Measurements from ENCODE around the gene HACL1. TPM values are rescaled to one million over a fixed set of nuclear protein-coding genes. Genes with fewer than 3 reads are reported as not detected.
"Not testable (repeated sequence)": the region's sequence is repeated elsewhere in the genome, so short reads cannot be mapped to it uniquely, and the experiment has no call there.

HACL1 gene
- total and polyA plus RNA-seq, 4 experiments from 2014 or later: 36.8 to 44.4 (median 40.6) TPM

GRCh38 chr3:15630646-15631350, 29.4 kb upstream of the HACL1 start:
- peak overlapping the region in 4 of 7 donors; percentile 64 to 74 (median 65) for H3K27ac Mint-ChIP-seq
- Histone ChIP-seq H3K27me3 (ENCODE audit: insufficient read depth, low read length) (no peaks in the 10 kb centered on the region), H3K27ac (ENCODE audit: low read depth, low read length) (no peak overlapping the region), H3K9me3 (ENCODE audit: control insufficient read depth in 1 of 2, low read length in 2 of 2) (no peaks in the 10 kb centered on the region), H3K36me3 (ENCODE audit: insufficient read depth, low read length) (no peaks in the 10 kb centered on the region), H3K4me1 (ENCODE audit: insufficient read depth, low read length) (peaks cover 26% of the 10 kb centered on the region), H3K4me3 (ENCODE audit: low read length in 2 of 2) (no peak overlapping the region)
- peaks cover 13 to 46% (median 30%) of the 10 kb centered on the region in 4 donors for H3K4me1 Mint-ChIP-seq
- no peaks in the 10 kb centered on the region for H3K9me3 Mint-ChIP-seq
- intact Hi-C loops (cut with micrococcal nuclease): loop anchor here (1.0 to 5.0 kb wide), 8 partner anchors 16 to 617 kb away; no protein-coding TSS in a partner anchor
- H3K36me3 Mint-ChIP-seq: peaks cover 7 to 14% of the 10 kb centered on the region in 2 donors
- no peaks in the 10 kb centered on the region for H3K27me3 Mint-ChIP-seq
- DNase-seq: no peak
- H3K4me3 Mint-ChIP-seq: peak overlapping the region in 6 of 8 donors; percentile 21 to 82 (median 73)
- ChIA-PET POLR2A (ENCODE audit: partially characterized antibody) (interaction anchor here (1.2 to 2.5 kb wide), 4 partner anchors 16 to 182 kb away, joined by 3 to 7 read pairs (median 5); partner anchors contain the start of gene ANKRD28), CTCF (ENCODE audit: partially characterized antibody) (interaction anchor here (0.7 to 6.5 kb wide), 21 partner anchors 8 to 617 kb away, joined by 3 to 98 read pairs (median 3); partner anchors contain the start of gene ANKRD28)

GRCh38 chr3:15629860-15630597, 28.7 kb upstream of the HACL1 start:
- CTCF ChIA-PET (ENCODE audit: partially characterized antibody): interaction anchor here (0.7 to 6.5 kb wide), 23 partner anchors 9 to 618 kb away, joined by 3 to 98 read pairs (median 3); partner anchors contain the start of gene ANKRD28
- H3K4me1 Mint-ChIP-seq: peaks cover 15 to 48% (median 31%) of the 10 kb centered on the region in 4 donors
- POLR2A ChIA-PET (ENCODE audit: partially characterized antibody): interaction anchor here (1.2 to 2.5 kb wide), 4 partner anchors 17 to 183 kb away, joined by 3 to 7 read pairs (median 5); partner anchors contain the start of gene ANKRD28

GRCh38 chr3:15628967-15629366, 27.6 kb upstream of the HACL1 start:
- Histone ChIP-seq H3K27ac (ENCODE audit: low read depth, low read length) (no peak overlapping the region), H3K27me3 (ENCODE audit: insufficient read depth, low read length) (no peaks in the 10 kb centered on the region), H3K36me3 (ENCODE audit: insufficient read depth, low read length) (no peaks in the 10 kb centered on the region), H3K4me1 (ENCODE audit: insufficient read depth, low read length) (peaks cover 41% of the 10 kb centered on the region), H3K9me3 (ENCODE audit: control insufficient read depth in 1 of 2, low read length in 2 of 2) (no peaks in the 10 kb centered on the region), H3K4me3 (ENCODE audit: low read length in 2 of 2) (no peak overlapping the region)
- peaks cover 25 to 54% (median 38%) of the 10 kb centered on the region in 4 donors for H3K4me1 Mint-ChIP-seq
- no peak for DNase-seq
- H3K27me3 Mint-ChIP-seq: no peaks in the 10 kb centered on the region
- ChIA-PET POLR2A (ENCODE audit: partially characterized antibody) (no interaction called here), CTCF (ENCODE audit: partially characterized antibody) (interaction anchor here (0.9 to 6.5 kb wide), 4 partner anchors 16 to 183 kb away, joined by 3 to 98 read pairs (median 8); no protein-coding TSS in a partner anchor)
- intact Hi-C loops (cut with micrococcal nuclease): no loop called here
- H3K27ac Mint-ChIP-seq: peak overlapping the region in 1 of 7 donors; percentile 29
- H3K9me3 Mint-ChIP-seq: no peaks in the 10 kb centered on the region
- no peak overlapping the region for H3K4me3 Mint-ChIP-seq
- H3K36me3 Mint-ChIP-seq: peaks cover 11 to 13% of the 10 kb centered on the region in 2 donors

More at GRCh38 chr3:15629860-15630597, 28.7 kb upstream of the HACL1 start:
- H3K4me3 ChIP-seq (ENCODE audit: low read length in 2 of 2): no peak overlapping the region
- Mint-ChIP-seq H3K36me3 (peaks cover 7 to 13% of the 10 kb centered on the region in 2 donors), H3K9me3 (no peaks in the 10 kb centered on the region), H3K4me3 (peak overlapping the region; percentile 10 to 83 (median 73)), H3K27ac (peak overlapping the region in 6 of 7 donors; percentile 14 to 79 (median 67)), H3K27me3 (no peaks in the 10 kb centered on the region)
- H3K4me1 ChIP-seq (ENCODE audit: insufficient read depth, low read length): peaks cover 30% of the 10 kb centered on the region
- intact Hi-C loops (cut with micrococcal nuclease): loop anchor here (1.0 to 5.0 kb wide), 8 partner anchors 17 to 617 kb away; no protein-coding TSS in a partner anchor
- no peaks in the 10 kb centered on the region for H3K36me3 ChIP-seq (ENCODE audit: insufficient read depth, low read length)
- no peaks in the 10 kb centered on the region for H3K27me3 ChIP-seq (ENCODE audit: insufficient read depth, low read length)
- peak; percentile 70 to 78 (median 75) for DNase-seq
- H3K27ac ChIP-seq (ENCODE audit: low read depth, low read length): no peak overlapping the region
- no peaks in the 10 kb centered on the region for H3K9me3 ChIP-seq (ENCODE audit: control insufficient read depth in 1 of 2, low read length in 2 of 2)

- ChIA-PET CTCF (ENCODE audit: partially characterized antibody) (interaction anchor here (1.4 kb wide), 1 partner anchor 188 kb away, joined by 3 read pairs; no protein-coding TSS in a partner anchor), POLR2A (ENCODE audit: partially characterized antibody) (interaction anchor here (0.8 to 1.5 kb wide), 8 partner anchors 10 to 306 kb away, joined by 3 to 10 read pairs (median 3); partner anchors contain the start of genes BTD and HACL1)
- Histone ChIP-seq H3K4me1 (ENCODE audit: insufficient read depth, low read length) (peaks cover 37% of the 10 kb centered on the region), H3K9me3 (ENCODE audit: control insufficient read depth in 1 of 2, low read length in 2 of 2) (no peaks in the 10 kb centered on the region), H3K27ac (ENCODE audit: low read depth, low read length) (peak overlapping the region; percentile 55), H3K4me3 (ENCODE audit: low read length in 2 of 2) (peak overlapping the region; percentile 12 to 34), H3K36me3 (ENCODE audit: insufficient read depth, low read length) (no peaks in the 10 kb centered on the region), H3K27me3 (ENCODE audit: insufficient read depth, low read length) (no peaks in the 10 kb centered on the region)
- intact Hi-C loops (cut with micrococcal nuclease): loop anchor here (1.0 kb wide), 1 partner anchor 22 kb away; the partner anchor contains the start of genes BTD and HACL1
- H3K27ac Mint-ChIP-seq: peak overlapping the region; percentile 86 to 96 (median 95)
- H3K36me3 Mint-ChIP-seq: peaks cover 42 to 44% of the 10 kb centered on the region in 2 donors
- peak in 4 of 5 donors; percentile 45 to 65 (median 54) for DNase-seq
- H3K4me3 Mint-ChIP-seq: peak overlapping the region; percentile 83 to 90 (median 86)
- peaks cover 31 to 51% (median 39%) of the 10 kb centered on the region in 4 donors for H3K4me1 Mint-ChIP-seq
- peaks cover 4 to 40% (median 29%) of the 10 kb centered on the region in 8 donors for H3K9me3 Mint-ChIP-seq
- H3K27me3 Mint-ChIP-seq: no peaks in the 10 kb centered on the region
Measured at GRCh38 chr3:15623535-15624440, 22.4 kb upstream of the HACL1 start.

- H3K4me3 ChIP-seq (ENCODE audit: low read length in 2 of 2); DNase-seq; CTCF ChIA-PET (ENCODE audit: partially characterized antibody); POLR2A ChIA-PET (ENCODE audit: partially characterized antibody); H3K36me3 ChIP-seq (ENCODE audit: insufficient read depth, low read length); H3K9me3 ChIP-seq (ENCODE audit: control insufficient read depth in 1 of 2, low read length in 2 of 2); H3K27me3 Mint-ChIP-seq; intact Hi-C loops (cut with micrococcal nuclease); H3K27me3 ChIP-seq (ENCODE audit: insufficient read depth, low read length); H3K27ac ChIP-seq (ENCODE audit: low read depth, low read length): not testable (repeated sequence)
- peaks cover 20% of the 10 kb centered on the region for H3K4me1 ChIP-seq (ENCODE audit: insufficient read depth, low read length)
- Mint-ChIP-seq H3K4me3 (peak overlapping the region in 1 of 8 donors; percentile 56), H3K9me3 (peaks cover 4 to 42% (median 30%) of the 10 kb centered on the region in 8 donors), H3K27ac (peak overlapping the region in 2 of 7 donors; percentile 29 to 30), H3K4me1 (peaks cover 25 to 29% (median 29%) of the 10 kb centered on the region in 4 donors), H3K36me3 (peaks cover 39 to 49% of the 10 kb centered on the region in 2 donors)
Measured at GRCh38 chr3:15619659-15620464, 18.5 kb upstream of the HACL1 start.

DNA sequence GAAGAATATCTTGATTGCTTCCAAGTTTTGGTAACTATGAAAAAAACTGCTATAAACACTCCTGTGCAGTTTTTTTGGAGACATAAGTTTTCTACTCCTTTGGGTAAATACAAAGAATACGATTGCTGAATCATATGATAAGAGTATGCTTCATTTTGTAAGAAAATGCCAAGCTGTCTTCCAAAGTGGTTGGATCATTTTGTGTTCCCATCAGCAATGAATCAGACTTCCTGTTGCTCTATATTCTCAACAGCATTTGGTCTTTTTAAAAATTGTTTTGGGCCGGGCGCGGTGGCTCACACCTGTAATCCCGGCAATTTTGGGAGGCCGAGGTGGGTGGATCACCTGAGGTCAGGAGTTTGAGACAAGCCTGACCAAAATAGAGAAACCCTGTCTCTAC, 14.7 kb upstream of the HACL1 start:
- H3K9me3 ChIP-seq (ENCODE audit: control insufficient read depth in 1 of 2, low read length in 2 of 2): no peaks in the 10 kb centered on the region
- no peak overlapping the region for H3K4me3 Mint-ChIP-seq
- H3K27me3 ChIP-seq (ENCODE audit: insufficient read depth, low read length): no peaks in the 10 kb centered on the region
- no peak for DNase-seq
- H3K36me3 Mint-ChIP-seq: peaks cover 18 to 38% of the 10 kb centered on the region in 2 donors
- H3K36me3 ChIP-seq (ENCODE audit: insufficient read depth, low read length): no peaks in the 10 kb centered on the region
- no peaks in the 10 kb centered on the region for H3K4me1 ChIP-seq (ENCODE audit: insufficient read depth, low read length)
- POLR2A ChIA-PET (ENCODE audit: partially characterized antibody): no interaction called here
- H3K4me1 Mint-ChIP-seq: peaks cover 5 to 19% (median 8%) of the 10 kb centered on the region in 4 donors
- H3K27me3 Mint-ChIP-seq: no peaks in the 10 kb centered on the region
- H3K27ac Mint-ChIP-seq: no peak overlapping the region
- no peak overlapping the region for H3K4me3 ChIP-seq (ENCODE audit: low read length in 2 of 2)
- intact Hi-C loops (cut with micrococcal nuclease): no loop called here
- H3K9me3 Mint-ChIP-seq: peaks cover 2 to 23% (median 21%) of the 10 kb centered on the region in 8 donors
- CTCF ChIA-PET (ENCODE audit: partially characterized antibody): no interaction called here
- H3K27ac ChIP-seq (ENCODE audit: low read depth, low read length): no peak overlapping the region

Data from CD4-positive, alpha-beta memory T cell (primary cell).